NCI-H1436 (cell line): ENCODE data around the gene CETN1.

Experiments
- DNase-seq: peaks from one replicate; lab custom pipeline; 2025; lab: John Stamatoyannopoulos, UW

The CETN1 gene

GRCh38 chr18:580154-580553, at the start of gene CETN1:
TSS of gene CETN1 (plus strand) at chr18:580380. CDS start at chr18:580409, 29 bp downstream.
- no peak for DNase-seq

GRCh38 chr18:532018-532417, 48.2 kb upstream of the CETN1 start:
- DNase-seq: no peak

- no peak for DNase-seq
These were observed 47.5 kb upstream of the CETN1 start for GRCh38 chr18:532632-533031.

- no peak for DNase-seq
These were observed 46.1 kb upstream of the CETN1 start for GRCh38 chr18:533995-534601.

GRCh38 chr18:543447-544078, 36.6 kb upstream of the CETN1 start:
- no peak for DNase-seq

- no peak for DNase-seq
These were observed 30.2 kb upstream of the CETN1 start for GRCh38 chr18:549967-550366.

- DNase-seq: no peak
These were observed 28.6 kb upstream of the CETN1 start for GRCh38 chr18:551404-552061.

- DNase-seq: no peak
These were observed 24.3 kb upstream of the CETN1 start for GRCh38 chr18:555705-556457.

GRCh38 chr18:564708-565561, 15.2 kb upstream of the CETN1 start:
- no peak for DNase-seq

GRCh38 chr18:565562-566061, 14.6 kb upstream of the CETN1 start:
- no peak for DNase-seq

GRCh38 chr18:567122-567521, 13.1 kb upstream of the CETN1 start:
- DNase-seq: no peak

GRCh38 chr18:568731-569130, 11.4 kb upstream of the CETN1 start:
- no peak for DNase-seq

GRCh38 chr18:570256-570655, 9.9 kb upstream of the CETN1 start:
- DNase-seq: no peak

GRCh38 chr18:570697-571096, 9.5 kb upstream of the CETN1 start:
- no peak for DNase-seq

- DNase-seq: no peak
These were observed 7.9 kb upstream of the CETN1 start for GRCh38 chr18:572091-572830.

GRCh38 chr18:572831-573289, 7.3 kb upstream of the CETN1 start:
- DNase-seq: no peak

- no peak for DNase-seq
These were observed 6.8 kb upstream of the CETN1 start for GRCh38 chr18:573385-573784.

GRCh38 chr18:574149-574860, 5.9 kb upstream of the CETN1 start:
- no peak for DNase-seq

- no peak for DNase-seq
These were observed 5.1 kb upstream of the CETN1 start for GRCh38 chr18:574865-575645.
